DMS153 treated with DMSO at 0.1 percent for 48 hours (cell line): ENCODE results near the gene TMIGD2.
"Not testable (repeated sequence)": the region's sequence is repeated elsewhere in the genome, so short reads cannot be mapped to it uniquely, and the experiment has no call there.

ENCODE experiments used
- DNase-seq: peaks from one replicate; lab custom pipeline; 2025; ENCODE audit not compliant: unreplicated experiment; lab: John Stamatoyannopoulos, UW

The TMIGD2 gene

GRCh38 chr19:4268816-4269430, 33.3 kb downstream of the TMIGD2 start:
- no peak for DNase-seq

GRCh38 chr19:4267901-4268815, 34.0 kb downstream of the TMIGD2 start:
- no peak for DNase-seq

DNA sequence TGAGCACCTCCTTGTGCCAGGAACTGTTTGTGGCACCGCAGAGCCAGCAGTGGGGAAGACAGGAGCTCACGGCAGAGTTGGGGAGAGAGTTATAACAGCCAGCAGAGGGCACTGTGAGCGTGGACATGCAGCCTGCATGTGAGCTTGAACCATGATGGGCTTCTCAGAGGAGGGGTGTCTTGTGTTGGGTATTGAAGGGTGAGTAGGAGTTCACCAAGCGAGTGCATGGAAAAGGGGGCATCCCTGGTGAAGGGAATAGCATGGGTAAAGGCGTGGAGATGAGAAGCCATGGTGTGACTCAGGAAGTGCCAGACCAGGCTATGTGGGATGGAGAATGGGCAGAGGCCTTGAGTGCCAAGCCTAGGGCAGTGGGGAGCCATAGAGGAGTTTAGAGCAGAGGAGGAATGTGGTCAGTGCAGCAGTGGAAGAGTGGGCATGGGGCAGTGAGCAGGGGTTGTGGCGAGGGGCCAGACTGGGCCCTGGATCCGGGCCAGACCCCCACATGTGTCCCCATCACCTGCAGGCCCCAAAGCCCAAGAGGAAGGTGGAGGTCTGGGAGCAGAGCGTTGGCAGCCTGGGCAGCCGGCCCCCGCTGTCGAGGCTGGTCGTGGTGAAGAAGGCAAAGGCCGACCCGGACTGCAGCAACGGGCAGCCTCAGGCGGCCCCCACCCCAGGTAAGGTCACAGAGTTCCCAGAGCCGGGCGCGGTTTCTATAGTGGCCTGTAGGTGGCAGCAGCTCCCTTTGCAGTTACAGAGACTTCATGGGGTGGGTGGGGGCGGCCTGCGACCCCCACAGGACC, 34.9 kb downstream of the TMIGD2 start:
- DNase-seq: no peak

DNA sequence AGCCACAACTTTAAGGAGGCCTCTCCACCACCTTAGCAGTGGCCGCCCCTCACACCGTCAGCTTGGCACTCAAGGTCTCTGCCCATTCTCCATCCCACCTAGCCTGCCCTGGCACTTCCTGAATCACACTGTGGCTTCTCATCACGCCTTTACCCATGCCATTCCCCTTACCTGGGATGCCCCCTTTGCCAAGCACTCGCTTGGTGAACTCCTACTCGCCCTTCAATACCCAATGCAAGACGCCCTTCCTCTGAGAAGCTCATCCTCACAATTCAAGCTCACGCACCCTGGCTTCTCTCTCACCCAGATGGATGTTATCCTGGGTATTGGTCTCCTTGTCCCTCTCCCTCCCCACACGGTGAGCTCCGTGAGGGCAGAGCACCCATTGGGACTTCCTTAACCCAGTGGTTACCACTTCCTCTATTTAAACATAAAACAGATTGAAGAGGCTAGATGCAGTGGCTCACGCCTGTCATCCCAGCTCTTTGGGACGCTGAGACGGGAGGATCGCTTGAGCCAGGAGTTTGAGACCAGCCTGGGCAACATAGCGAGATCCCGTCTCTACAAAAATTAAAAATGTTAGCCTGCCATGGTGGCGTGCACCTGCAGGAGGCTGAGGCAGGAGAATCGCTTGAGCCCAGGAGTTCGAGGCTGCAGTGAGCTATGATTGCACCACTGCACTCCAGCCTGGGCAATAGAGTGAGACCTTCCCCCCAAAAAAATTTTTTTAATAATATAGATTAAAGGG, 35.8 kb downstream of the TMIGD2 start:
- DNase-seq: no peak

DNA sequence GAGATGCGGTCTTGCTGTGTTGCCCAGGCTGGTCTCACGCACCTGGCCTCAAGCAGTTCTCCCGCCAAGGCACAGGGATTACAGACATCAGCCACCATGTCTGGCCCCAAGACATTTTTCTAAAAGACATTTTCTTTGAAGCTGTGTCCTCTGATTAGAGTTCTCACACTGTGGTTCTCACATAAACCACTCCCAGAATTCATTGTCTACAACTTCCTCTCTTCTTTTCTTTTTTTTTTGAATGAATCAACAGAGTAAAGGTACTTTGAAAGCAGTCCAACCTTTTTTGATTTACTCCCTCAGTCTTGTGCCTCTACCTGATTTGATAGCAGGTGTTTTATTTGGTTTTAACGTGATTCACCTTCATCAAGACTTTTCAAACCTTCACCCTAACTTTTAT, 37.4 kb downstream of the TMIGD2 start:
- no peak for DNase-seq

DNA sequence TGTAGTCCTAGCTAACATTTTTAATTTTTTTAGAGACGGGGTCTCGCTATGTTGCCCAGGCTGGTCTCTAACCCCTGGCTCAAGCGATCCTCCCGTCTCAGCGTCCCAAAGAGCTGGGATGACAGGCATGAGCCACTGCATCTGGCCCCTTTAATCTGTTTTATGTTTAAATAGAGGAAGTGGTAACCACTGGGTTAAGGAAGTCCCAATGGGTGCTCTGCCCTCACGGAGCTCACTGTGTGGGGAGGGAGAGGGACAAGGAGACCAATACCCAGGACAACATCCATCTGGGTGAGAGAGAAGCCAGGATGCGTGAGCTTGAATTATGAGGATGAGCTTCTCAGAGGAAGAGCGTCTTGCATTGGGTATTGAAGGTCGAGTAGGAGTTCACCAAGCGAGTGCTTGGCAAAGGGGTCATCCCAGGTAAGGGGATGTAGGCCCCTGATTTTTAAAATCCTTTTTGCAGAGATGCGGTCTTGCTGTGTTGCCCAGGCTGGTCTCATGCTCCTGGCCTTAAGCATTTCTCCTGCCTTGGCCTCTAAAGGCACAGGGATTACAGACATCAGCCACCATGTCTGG, 41.5 kb downstream of the TMIGD2 start:
- no peak for DNase-seq

GRCh38 chr19:4258181-4258580, 44.0 kb downstream of the TMIGD2 start:
- no peak for DNase-seq

GRCh38 chr19:4257025-4257424, 45.2 kb downstream of the TMIGD2 start:
- no peak for DNase-seq

- DNase-seq: no peak
Measured at GRCh38 chr19:4256563-4256962, 45.6 kb downstream of the TMIGD2 start.

- DNase-seq: peak; percentile 97
Measured at GRCh38 chr19:4246767-4247593, 55.2 kb downstream of the TMIGD2 start, which contains the start of gene YJU2. Gene YJU2 (plus strand): TSS chr19:4247080. CDS start chr19:4247147, 67 bp downstream.

DNA sequence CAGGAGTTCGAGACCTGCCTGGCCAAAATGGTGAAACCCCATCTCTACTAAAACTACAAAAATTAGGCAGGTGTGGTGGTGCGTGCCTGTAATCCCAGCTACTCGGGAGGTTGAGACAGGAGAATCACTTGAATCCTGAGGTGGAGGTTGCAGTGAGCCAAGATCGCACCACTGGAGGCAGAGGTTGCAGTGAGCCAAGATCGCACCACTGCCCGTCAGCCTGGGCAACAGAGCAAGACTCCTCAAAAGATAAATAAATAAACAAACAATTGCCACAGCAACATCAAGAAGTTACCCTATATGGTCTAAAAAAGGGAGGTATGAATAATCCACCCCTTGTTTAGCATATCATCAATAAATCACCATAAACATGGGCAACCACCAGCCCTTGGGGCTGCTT, 56.3 kb downstream of the TMIGD2 start:
- DNase-seq: not testable (repeated sequence)
